Progenitor cell of endocrine pancreas (in vitro differentiated cells): ENCODE results near the gene LGR6. TPM values are rescaled to one million over a fixed set of nuclear protein-coding genes. Genes with fewer than 3 reads are reported as not detected.
A peak's percentile ranks its signal among the peaks of the same experiment; 100 is the strongest.

Experiments
- DNase-seq: peaks from one replicate; pipeline ENCODE4 v3.0.0; 2021; ENCODE audit warnings: low spot score; ENCODE audit not compliant: unreplicated experiment
- H3K27ac Mint-ChIP-seq: 2 replicates; pipeline ENCODE4 v1.8.0; 2021; ENCODE audit warnings: mild to moderate bottlenecking, moderate library complexity, mixed read lengths
- H3K27me3 Mint-ChIP-seq: 2 replicates; pipeline ENCODE4 v1.8.0; 2021; ENCODE audit warnings: mixed read lengths
- H3K36me3 Mint-ChIP-seq: 2 replicates; pipeline ENCODE4 v1.8.0; 2022; ENCODE audit warnings: mixed read lengths; ENCODE audit not compliant: insufficient read depth
- H3K4me1 Mint-ChIP-seq: 2 replicates; pipeline ENCODE4 v1.8.0; 2021; ENCODE audit warnings: low read depth, mixed read lengths
- H3K4me3 Mint-ChIP-seq: 2 replicates; pipeline ENCODE4 v1.8.0; 2021; ENCODE audit warnings: low read depth, mild to moderate bottlenecking, moderate library complexity, mixed read lengths
- H3K9me3 Mint-ChIP-seq: 2 replicates; pipeline ENCODE4 v1.8.0; 2021; ENCODE audit warnings: low read depth, mixed read lengths
- total RNA-seq: library from RNA; stranded (reverse); gene quantifications from 2 replicates; pipeline ENCODE4 v1.2.1, GENCODE V29; 2021
- TF ChIP-seq, protein P1 (sequence below): fragments of 200-600 bp; sonication (generic); IDR thresholded peaks from one replicate; pipeline ENCODE4 v1.5.0; 2021; ENCODE audit warnings: antibody characterized with exemption, mild to moderate bottlenecking; ENCODE audit not compliant: unreplicated experiment

The LGR6 gene
- total RNA-seq, 1 donor from 2014 or later = 0.50 TPM

DNA sequence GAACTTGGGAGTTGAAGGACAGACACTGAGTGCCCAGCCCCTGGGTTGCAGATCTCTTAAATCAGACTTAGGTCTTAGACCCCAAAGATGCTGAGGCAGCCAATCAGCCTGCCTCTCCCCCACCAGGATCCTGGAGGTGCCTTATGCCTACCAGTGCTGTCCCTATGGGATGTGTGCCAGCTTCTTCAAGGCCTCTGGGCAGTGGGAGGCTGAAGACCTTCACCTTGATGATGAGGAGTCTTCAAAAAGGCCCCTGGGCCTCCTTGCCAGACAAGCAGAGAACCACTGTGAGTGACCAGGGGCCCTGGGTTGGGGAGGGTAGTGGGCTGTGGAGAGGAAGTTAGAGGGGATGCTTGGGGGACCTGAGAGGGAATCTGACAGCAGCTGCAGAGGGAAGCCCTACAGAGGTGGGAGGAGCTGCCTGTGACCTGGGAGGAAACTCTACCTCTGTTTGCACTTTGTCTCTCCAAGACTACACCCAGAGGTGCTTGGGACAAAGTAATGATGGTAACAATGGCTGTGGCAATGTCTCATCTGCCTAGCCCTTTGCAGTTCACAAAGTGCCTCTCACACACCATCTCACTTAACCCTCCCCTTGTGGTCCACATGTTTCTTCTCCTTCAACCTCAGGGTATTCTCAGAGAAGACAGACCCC, 116.6 kb downstream of the LGR6 start:
- Mint-ChIP-seq H3K27ac (no peak overlapping the region), H3K4me1 (peaks cover 2% of the 10 kb centered on the region), H3K4me3 (no peak overlapping the region), H3K9me3 (no peaks in the 10 kb centered on the region), H3K27me3 (peaks cover 4% of the 10 kb centered on the region), H3K36me3 (no peaks in the 10 kb centered on the region)
- DNase-seq = no peak
- TF ChIP-seq, protein P1, sequence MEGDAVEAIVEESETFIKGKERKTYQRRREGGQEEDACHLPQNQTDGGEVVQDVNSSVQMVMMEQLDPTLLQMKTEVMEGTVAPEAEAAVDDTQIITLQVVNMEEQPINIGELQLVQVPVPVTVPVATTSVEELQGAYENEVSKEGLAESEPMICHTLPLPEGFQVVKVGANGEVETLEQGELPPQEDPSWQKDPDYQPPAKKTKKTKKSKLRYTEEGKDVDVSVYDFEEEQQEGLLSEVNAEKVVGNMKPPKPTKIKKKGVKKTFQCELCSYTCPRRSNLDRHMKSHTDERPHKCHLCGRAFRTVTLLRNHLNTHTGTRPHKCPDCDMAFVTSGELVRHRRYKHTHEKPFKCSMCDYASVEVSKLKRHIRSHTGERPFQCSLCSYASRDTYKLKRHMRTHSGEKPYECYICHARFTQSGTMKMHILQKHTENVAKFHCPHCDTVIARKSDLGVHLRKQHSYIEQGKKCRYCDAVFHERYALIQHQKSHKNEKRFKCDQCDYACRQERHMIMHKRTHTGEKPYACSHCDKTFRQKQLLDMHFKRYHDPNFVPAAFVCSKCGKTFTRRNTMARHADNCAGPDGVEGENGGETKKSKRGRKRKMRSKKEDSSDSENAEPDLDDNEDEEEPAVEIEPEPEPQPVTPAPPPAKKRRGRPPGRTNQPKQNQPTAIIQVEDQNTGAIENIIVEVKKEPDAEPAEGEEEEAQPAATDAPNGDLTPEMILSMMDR = no peak

DNA sequence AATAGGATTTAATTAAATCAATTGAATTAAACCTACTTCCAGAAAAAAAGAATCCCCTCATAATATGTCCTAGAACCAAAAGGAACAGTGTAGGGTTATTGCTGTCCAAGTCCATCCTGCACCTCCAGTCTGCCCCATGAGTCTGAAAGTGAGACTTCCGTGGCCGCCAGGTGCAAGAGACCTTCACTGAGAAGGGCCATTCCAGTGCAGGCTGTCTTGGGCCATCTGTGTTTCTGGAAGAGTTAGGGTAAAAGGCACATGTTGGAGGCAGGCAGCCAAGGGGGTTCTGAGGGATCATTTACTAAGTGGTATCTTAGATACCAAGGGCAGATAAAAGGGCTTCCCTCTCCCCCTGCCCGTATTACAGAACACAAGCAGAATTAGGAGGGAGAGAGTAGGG, 117.1 kb downstream of the LGR6 start:
- Mint-ChIP-seq H3K27me3 (peaks cover 8% of the 10 kb centered on the region), H3K36me3 (no peaks in the 10 kb centered on the region), H3K9me3 (no peaks in the 10 kb centered on the region), H3K4me3 (no peak overlapping the region), H3K4me1 (peaks cover 2% of the 10 kb centered on the region), H3K27ac (no peak overlapping the region)
- DNase-seq = no peak
- TF ChIP-seq, protein P1 = no peak

GRCh38 chr1:202311875-202312635, 118.5 kb downstream of the LGR6 start:
- H3K4me1 Mint-ChIP-seq = peaks cover 2% of the 10 kb centered on the region
- TF ChIP-seq, protein P1 = no peak
- peaks cover 8% of the 10 kb centered on the region for H3K27me3 Mint-ChIP-seq
- H3K4me3 Mint-ChIP-seq = no peak overlapping the region
- no peak overlapping the region for H3K27ac Mint-ChIP-seq
- no peak for DNase-seq
- H3K36me3 Mint-ChIP-seq = no peaks in the 10 kb centered on the region
- no peaks in the 10 kb centered on the region for H3K9me3 Mint-ChIP-seq

GRCh38 chr1:202315576-202316168, 122.1 kb downstream of the LGR6 start:
- Mint-ChIP-seq H3K36me3 (no peaks in the 10 kb centered on the region), H3K27me3 (peaks cover 8% of the 10 kb centered on the region), H3K27ac (no peak overlapping the region), H3K4me1 (no peaks in the 10 kb centered on the region), H3K4me3 (no peak overlapping the region), H3K9me3 (no peaks in the 10 kb centered on the region)
- TF ChIP-seq, protein P1 = peak; percentile 91
- peak; percentile 74 for DNase-seq

DNA sequence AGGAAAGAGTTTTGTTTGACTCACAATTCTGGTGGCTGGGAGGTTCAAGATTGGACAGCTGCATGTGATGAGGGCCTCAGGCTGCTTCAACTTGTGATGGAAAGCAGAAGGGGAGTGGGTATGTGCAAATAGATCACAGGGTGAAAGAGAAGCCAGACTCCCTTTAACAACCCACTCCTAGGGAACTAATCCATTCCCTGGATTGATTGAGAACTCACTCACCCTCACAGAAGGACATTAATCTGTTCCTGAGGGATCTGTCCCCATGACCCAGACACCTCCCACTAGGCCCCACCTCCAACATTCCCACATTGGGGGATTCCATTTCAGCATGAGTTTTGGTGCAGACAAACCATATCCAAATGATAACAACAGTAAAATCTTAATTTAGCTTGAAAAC, 122.6 kb downstream of the LGR6 start:
- Mint-ChIP-seq H3K4me3 (no peak overlapping the region), H3K36me3 (no peaks in the 10 kb centered on the region), H3K4me1 (no peaks in the 10 kb centered on the region), H3K27ac (no peak overlapping the region), H3K27me3 (peaks cover 8% of the 10 kb centered on the region), H3K9me3 (no peaks in the 10 kb centered on the region)
- TF ChIP-seq, protein P1 = no peak
- no peak for DNase-seq
